ENCODE data around the gene TET1.
A peak's percentile ranks its signal among the peaks of the same experiment; 100 is the strongest.
"Not testable (repeated sequence)": the region's sequence is repeated elsewhere in the genome, so short reads cannot be mapped to it uniquely, and the experiment has no call there.

Gene TET1

DNA sequence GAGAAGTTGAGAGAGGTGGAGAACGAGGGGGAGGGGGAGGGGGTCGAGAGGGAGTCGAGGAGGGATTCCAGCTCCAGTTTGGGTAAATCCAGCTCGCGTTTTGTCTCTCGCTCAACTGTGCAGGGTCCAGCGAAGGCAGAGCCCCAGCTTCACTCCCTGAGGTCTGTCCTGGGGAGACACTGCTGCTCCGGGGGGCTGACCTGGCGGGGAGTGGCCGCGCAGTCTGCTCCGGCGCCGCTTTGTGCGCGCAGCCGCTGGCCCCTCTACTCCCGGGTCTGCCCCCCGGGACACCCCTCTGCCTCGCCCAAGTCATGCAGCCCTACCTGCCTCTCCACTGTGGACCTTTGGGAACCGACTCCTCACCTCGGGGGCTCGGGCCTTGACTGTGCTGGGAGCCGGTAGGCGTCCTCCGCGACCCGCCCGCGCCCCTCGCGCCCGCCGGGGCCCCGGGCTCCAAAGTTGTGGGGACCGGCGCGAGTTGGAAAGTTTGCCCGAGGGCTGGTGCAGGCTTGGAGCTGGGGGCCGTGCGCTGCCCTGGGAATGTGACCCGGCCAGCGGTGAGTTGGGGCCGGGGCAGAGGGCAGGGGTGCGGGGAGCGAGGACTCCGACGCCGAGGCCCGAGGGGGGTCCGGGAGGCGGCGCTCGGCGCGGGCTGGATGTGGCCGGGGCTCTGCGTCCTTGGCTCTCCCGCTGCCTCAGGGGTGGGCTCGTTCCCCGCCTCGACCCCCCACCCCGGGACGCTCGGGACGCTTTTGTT, at the start of gene TET1:
Gene TET1, plus strand, starts transcription at position 152 of the 757 bp plus-strand sequence. CDS start 12,002 bp downstream, outside the sequence.
- no peaks in the 10 kb centered on the region for H3K36me3 Mint-ChIP-seq (ENCODE audit: low read depth)
- no peaks in the 10 kb centered on the region for H3K9me3 Mint-ChIP-seq
- no peak within 1 kb of the TSS for H3K27ac Mint-ChIP-seq
- DNase-seq (ENCODE audit: low spot score): no peak
- peaks cover 21% of the 10 kb centered on the region for H3K4me1 Mint-ChIP-seq (ENCODE audit: low read depth)
- H3K27me3 Mint-ChIP-seq (ENCODE audit: low read depth): peaks cover 65% of the 10 kb centered on the region
- peak within 1 kb of the TSS; percentile 80 for H3K4me3 Mint-ChIP-seq

DNA sequence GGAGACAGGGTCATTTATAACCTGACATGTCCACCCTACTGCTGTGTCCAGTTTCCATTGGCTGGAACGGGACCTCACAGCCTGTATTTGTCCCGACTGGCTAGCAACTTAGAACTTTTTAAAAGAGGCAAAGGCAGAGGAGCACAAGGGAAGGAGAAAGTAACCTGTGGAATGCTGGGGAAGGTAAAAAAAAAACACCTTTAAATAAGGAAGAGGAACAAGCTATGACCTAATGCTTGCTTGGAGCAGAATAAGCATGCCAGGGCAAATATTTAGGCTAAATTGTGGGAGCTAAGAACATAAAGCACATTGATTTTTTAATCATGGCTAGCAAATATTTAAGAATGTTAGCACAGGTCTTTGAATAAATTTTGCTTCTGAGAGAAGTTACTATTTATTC, 43.9 kb upstream of the TET1 start:
- not testable (repeated sequence) for H3K27ac Mint-ChIP-seq

DNA sequence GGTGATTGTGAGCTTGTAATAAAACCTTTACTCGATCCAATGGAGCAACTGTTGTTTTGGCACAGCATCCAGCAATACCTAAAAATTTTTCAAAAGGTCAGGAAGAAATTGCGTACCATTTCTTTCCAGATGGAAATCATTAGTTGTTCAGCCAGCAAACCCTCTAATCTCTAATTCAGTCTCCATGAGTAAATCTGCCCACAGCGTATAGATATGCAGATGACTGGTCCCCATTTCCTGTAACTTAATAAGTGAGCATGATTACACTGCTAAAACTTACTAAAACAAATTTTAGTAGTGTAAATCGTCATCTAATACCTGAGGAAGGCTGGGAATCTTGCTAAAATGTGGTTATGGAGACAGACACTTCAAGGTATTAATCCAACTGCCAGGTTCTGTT, 43.4 kb upstream of the TET1 start:
- no peaks in the 10 kb centered on the region for H3K27me3 Mint-ChIP-seq (ENCODE audit: low read depth)
- no peak overlapping the region for H3K27ac Mint-ChIP-seq
- H3K4me3 Mint-ChIP-seq: no peak overlapping the region
- no peaks in the 10 kb centered on the region for H3K9me3 Mint-ChIP-seq
- H3K4me1 Mint-ChIP-seq (ENCODE audit: low read depth): peaks cover 6% of the 10 kb centered on the region
- H3K36me3 Mint-ChIP-seq (ENCODE audit: low read depth): peaks cover 3% of the 10 kb centered on the region
- DNase-seq (ENCODE audit: low spot score): no peak

More for the DNA sequence above, 43.9 kb upstream of the TET1 start:
- not testable (repeated sequence) for H3K4me1 Mint-ChIP-seq (ENCODE audit: low read depth); DNase-seq (ENCODE audit: low spot score); H3K9me3 Mint-ChIP-seq; H3K27me3 Mint-ChIP-seq (ENCODE audit: low read depth); H3K4me3 Mint-ChIP-seq; H3K36me3 Mint-ChIP-seq (ENCODE audit: low read depth)

DNA sequence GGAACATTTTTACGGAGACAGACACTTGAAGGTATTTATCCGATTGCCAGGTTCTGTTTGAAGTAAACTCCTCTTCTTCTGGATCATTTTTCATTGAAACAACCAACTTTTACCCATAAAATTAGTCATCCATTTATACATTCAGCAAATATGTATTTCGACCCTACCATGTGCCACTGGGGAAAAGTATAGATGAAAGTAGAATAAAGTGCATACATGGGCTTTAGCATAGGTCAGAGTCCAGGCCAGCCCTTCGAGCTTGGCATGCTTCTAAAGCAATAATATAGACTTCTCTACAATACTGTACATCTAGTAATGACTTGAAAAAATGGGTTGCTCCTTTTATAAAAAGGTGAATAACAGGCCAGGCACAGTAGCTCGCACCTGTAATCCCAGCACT, 42.9 kb upstream of the TET1 start:
- Mint-ChIP-seq H3K4me3 (no peak overlapping the region), H3K9me3 (no peaks in the 10 kb centered on the region), H3K27me3 (ENCODE audit: low read depth) (no peaks in the 10 kb centered on the region), H3K36me3 (ENCODE audit: low read depth) (peaks cover 3% of the 10 kb centered on the region), H3K27ac (no peak overlapping the region), H3K4me1 (ENCODE audit: low read depth) (peaks cover 6% of the 10 kb centered on the region)
- no peak for DNase-seq (ENCODE audit: low spot score)

DNA sequence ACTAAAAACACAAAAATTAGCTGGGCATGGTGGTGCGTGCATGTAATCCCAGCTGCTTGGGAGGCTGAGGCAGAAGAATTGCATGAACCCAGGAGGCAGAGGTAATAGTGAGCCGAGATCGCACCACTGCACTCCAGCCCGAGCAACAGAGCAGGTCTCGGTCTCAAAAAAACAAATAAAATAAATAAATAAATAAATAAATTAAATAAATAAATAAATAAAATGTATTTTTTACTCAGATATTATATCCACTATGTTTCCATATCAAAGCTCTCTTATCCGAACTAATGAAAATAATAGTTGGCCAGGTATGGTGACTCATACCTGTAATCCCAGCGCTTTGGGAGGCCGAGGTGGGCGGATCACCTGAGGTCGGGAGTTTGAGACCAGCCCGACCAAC, 41.5 kb upstream of the TET1 start:
- H3K4me1 Mint-ChIP-seq (ENCODE audit: low read depth); H3K4me3 Mint-ChIP-seq; H3K27ac Mint-ChIP-seq; DNase-seq (ENCODE audit: low spot score); H3K27me3 Mint-ChIP-seq (ENCODE audit: low read depth); H3K9me3 Mint-ChIP-seq; H3K36me3 Mint-ChIP-seq (ENCODE audit: low read depth): not testable (repeated sequence)

DNA sequence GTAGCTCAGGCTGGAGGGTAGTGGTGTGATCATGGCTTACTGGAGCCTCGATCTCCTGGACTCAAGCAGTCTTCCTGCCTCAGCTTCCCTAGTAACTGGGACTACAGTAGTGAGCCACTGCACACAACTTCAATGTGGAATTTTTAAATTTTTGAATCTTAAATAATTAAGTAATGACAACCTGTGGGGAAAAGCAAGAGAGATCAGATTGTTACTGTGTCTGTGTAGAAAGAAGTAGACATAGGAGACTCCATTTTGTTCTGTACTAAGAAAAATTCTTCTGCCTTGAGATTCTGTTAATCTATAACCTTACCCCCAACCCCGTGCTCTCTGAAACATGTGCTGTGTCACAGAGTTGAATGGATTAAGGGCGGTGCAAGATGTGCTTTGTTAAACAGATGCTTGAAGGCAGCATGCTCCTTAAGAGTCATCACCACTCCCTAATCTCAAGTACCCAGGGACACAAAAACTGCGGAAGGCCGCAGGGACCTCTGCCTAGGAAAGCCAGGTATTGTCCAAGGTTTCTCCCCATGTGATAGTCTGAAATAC, 34.6 kb upstream of the TET1 start:
- DNase-seq (ENCODE audit: low spot score); H3K4me3 Mint-ChIP-seq; H3K27me3 Mint-ChIP-seq (ENCODE audit: low read depth); H3K36me3 Mint-ChIP-seq (ENCODE audit: low read depth); H3K4me1 Mint-ChIP-seq (ENCODE audit: low read depth); H3K9me3 Mint-ChIP-seq: not testable (repeated sequence)
- peak overlapping the region; percentile 26 for H3K27ac Mint-ChIP-seq

DNA sequence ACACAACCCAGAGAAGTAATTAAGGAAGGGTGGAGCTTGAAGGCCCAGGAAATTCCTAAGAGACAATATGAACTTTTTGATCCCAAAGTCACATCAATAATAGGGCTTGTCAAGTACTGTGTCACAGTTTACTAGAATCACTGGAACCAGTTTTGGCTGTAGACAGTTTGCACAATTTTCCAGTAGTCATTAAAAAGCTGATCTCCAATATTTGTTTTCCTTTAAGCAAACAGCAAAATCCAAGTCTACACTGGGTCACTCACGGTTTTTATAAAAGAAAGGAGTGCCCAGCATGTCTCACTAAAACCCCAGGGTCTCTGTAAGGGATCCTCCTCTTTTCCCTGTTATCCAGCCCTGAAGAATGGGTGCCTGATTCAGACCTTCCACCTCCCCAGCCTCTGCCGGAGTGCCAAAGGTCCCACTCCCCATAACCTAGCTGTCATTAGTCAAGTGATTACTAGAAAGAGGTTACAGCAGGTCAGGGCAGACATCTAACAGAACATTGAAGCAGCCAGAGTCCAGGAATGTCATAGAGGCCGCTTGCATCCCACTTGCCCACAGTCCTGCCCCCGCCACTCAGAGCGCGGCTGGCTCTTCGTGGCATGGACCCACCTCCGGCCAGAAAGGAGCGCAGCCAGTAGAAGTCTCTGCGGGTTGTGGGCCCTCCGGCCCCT, 33.4 kb upstream of the TET1 start:
- H3K4me1 Mint-ChIP-seq (ENCODE audit: low read depth): peaks cover 5% of the 10 kb centered on the region
- peak overlapping the region; percentile 96 for H3K4me3 Mint-ChIP-seq
- no peaks in the 10 kb centered on the region for H3K9me3 Mint-ChIP-seq
- H3K27ac Mint-ChIP-seq: peak overlapping the region; percentile 95
- no peaks in the 10 kb centered on the region for H3K27me3 Mint-ChIP-seq (ENCODE audit: low read depth)
- DNase-seq (ENCODE audit: low spot score): no peak
- H3K36me3 Mint-ChIP-seq (ENCODE audit: low read depth): no peaks in the 10 kb centered on the region

DNA sequence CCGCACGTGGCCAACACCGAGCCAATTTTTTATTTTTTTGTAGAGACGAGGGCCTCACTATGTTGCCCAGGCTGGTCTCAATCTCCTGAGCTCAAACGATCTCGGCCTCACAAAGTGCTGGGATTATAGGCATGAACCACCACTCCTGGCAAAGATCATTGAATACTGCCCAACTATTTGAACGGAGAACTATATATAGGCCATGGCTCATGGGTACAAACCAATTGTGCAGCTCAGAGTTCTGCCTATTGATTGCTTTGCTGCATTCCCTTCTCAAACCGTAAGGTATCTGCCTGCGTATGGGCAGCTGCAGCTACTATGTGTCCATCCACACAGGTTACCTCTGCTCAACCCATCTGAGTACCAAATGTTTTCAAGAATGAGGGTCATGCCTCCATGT, 23.2 kb upstream of the TET1 start:
- Mint-ChIP-seq H3K9me3 (no peaks in the 10 kb centered on the region), H3K36me3 (ENCODE audit: low read depth) (no peaks in the 10 kb centered on the region), H3K4me3 (no peak overlapping the region), H3K27me3 (ENCODE audit: low read depth) (no peaks in the 10 kb centered on the region), H3K4me1 (ENCODE audit: low read depth) (no peaks in the 10 kb centered on the region), H3K27ac (no peak overlapping the region)
- no peak for DNase-seq (ENCODE audit: low spot score)

DNA sequence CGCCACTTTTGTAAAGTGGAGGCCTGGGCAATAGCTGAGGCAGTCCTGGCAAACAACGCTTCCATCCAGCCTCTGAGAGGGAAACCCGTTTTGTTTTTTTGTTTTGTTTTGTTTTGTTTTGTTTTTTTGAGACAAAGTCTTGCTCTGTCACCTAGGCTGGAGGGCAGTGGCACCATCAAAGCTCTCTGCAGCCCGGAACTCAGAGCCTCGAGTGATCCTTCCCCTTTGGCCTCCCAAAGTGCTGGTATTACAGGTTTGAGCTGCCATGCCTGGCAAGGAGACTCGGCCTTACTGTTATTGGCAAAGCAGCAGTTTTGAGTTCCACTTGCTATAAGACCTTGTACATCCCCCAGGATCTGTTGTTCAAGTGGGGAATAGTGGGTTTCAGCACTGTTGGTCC, 22.3 kb upstream of the TET1 start:
- H3K27ac Mint-ChIP-seq: no peak overlapping the region
- no peak overlapping the region for H3K4me3 Mint-ChIP-seq
- H3K27me3 Mint-ChIP-seq (ENCODE audit: low read depth): no peaks in the 10 kb centered on the region
- no peaks in the 10 kb centered on the region for H3K4me1 Mint-ChIP-seq (ENCODE audit: low read depth)
- H3K9me3 Mint-ChIP-seq: no peaks in the 10 kb centered on the region
- no peak for DNase-seq (ENCODE audit: low spot score)
- no peaks in the 10 kb centered on the region for H3K36me3 Mint-ChIP-seq (ENCODE audit: low read depth)

DNA sequence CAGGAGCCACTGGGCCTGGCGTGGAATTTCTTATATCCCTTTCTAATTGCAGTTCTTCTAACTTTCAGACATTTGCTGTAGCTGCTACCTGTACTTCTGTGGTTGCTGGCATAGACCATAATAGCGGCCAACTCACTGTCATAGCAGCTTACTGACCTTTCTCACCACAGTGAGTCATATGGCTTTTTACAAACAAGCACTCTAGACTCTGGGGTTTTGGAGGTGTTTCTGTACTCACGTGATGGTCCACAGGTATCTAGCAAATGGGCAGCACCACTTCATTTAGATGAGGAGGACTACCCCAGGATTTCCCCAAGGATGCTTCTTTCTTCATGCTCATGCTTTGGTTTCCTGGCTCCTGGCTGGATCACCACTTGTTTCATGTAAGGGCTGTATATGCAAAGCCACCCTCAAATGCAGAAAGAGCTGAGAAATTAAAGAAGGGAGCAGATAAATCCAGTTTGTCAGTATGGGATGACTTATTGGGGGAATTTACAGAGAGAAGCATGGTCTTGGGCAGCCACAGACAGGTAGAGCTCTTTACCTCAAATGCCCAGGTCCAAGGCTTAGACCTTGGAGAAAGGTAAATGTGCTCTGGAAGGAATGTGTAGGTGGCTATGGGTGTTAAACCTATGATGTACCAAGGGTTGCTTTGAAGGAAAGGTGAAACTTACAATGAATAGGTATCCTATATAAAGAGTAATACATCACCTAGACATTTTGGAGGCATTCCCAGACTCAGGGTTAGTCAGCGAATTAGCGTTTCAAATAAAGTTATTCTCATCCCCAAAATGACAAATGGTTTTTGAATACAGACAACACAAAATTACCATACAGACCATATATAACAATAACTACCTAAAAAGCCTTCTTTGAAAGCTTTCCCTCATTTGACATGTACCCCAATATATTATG, 16.9 kb upstream of the TET1 start:
- Mint-ChIP-seq H3K27me3 (ENCODE audit: low read depth) (no peaks in the 10 kb centered on the region), H3K9me3 (no peaks in the 10 kb centered on the region), H3K4me1 (ENCODE audit: low read depth) (no peaks in the 10 kb centered on the region), H3K36me3 (ENCODE audit: low read depth) (no peaks in the 10 kb centered on the region), H3K4me3 (no peak overlapping the region), H3K27ac (no peak overlapping the region)
- DNase-seq (ENCODE audit: low spot score): no peak

DNA sequence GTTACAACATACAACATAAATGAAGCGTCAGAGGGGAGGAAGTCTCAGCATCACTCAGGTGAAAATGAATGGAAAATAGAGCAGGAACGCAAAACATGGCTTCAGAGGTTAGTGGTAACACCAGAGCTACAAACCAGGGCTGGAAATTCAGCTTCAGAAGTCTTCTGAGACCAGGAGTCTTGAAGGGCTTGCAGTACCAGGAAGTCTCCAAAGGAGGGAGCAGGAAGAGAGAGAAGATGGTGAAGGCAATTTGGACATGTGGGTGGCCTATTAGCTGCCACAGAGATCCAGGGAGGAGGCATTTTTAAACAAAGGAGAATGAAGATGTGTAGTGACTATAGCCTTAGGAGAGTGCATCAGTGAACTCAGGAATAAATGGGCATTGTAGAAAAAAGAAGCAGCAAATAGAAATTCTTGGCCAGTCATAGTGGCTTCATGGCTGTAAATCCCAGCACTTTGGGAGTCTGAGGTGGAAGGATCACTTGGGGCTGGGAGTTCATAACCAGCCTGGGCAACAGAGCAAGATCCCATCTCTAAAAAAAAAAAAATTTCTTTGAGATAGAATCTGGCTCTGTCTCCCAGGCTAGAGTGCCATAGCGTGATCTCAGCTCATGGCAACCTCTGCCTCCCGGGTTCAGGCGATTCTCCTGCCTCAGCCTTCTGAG, 9.3 kb upstream of the TET1 start:
- H3K27me3 Mint-ChIP-seq (ENCODE audit: low read depth): no peaks in the 10 kb centered on the region
- no peaks in the 10 kb centered on the region for H3K36me3 Mint-ChIP-seq (ENCODE audit: low read depth)

DNA sequence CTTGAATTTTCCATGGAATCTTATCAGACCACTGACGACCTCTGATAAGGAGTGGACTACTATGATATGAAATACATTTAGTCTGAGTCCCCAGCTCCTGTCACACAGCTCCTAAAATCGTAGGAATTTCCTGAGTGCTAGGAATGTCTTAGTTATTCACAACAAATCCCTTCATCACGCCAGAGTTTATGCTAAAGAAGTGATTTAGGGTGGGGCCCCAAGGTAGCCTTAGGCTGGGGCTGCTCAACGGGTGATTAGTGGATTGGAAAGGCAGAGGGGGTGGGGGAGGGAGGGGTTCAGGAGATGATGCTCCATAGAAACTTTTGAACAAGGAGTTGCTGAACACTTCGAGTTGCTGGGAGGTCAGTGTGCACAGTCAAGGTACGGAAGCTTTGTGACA, 7.0 kb upstream of the TET1 start:
- H3K4me3 Mint-ChIP-seq: no peak overlapping the region
- no peak overlapping the region for H3K27ac Mint-ChIP-seq
- peaks cover 13% of the 10 kb centered on the region for H3K27me3 Mint-ChIP-seq (ENCODE audit: low read depth)
- H3K36me3 Mint-ChIP-seq (ENCODE audit: low read depth): no peaks in the 10 kb centered on the region
- no peaks in the 10 kb centered on the region for H3K9me3 Mint-ChIP-seq
- no peak for DNase-seq (ENCODE audit: low spot score)
- peaks cover 2% of the 10 kb centered on the region for H3K4me1 Mint-ChIP-seq (ENCODE audit: low read depth)

More for the DNA sequence above, 9.3 kb upstream of the TET1 start:
- H3K4me1 Mint-ChIP-seq (ENCODE audit: low read depth): peaks cover 2% of the 10 kb centered on the region
- H3K9me3 Mint-ChIP-seq: no peaks in the 10 kb centered on the region
- no peak overlapping the region for H3K27ac Mint-ChIP-seq
- peak; percentile 35 for DNase-seq (ENCODE audit: low spot score)
- no peak overlapping the region for H3K4me3 Mint-ChIP-seq

DNA sequence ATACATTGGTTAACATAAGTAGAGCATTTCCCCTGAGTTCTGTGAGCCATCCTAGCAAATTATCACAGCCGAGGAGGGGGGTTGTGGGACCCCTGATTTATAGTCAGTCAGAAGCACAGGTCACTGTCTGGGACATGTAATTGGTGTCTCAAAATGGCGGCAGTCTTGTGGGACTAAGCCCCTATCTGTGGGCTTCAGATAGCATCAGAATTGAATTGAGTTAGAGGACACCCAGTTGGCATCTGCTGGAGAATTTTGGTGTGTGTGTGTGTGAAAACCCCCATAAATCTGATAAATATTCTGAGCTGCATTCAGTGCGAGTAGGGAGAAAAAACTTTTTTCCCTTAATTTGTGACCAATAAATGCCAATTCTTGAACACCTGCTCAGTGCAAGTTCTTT, 6.5 kb upstream of the TET1 start:
- H3K4me1 Mint-ChIP-seq (ENCODE audit: low read depth): peaks cover 2% of the 10 kb centered on the region
- H3K9me3 Mint-ChIP-seq: no peaks in the 10 kb centered on the region
- no peaks in the 10 kb centered on the region for H3K36me3 Mint-ChIP-seq (ENCODE audit: low read depth)
- H3K4me3 Mint-ChIP-seq: no peak overlapping the region
- no peak for DNase-seq (ENCODE audit: low spot score)
- no peak overlapping the region for H3K27ac Mint-ChIP-seq
- H3K27me3 Mint-ChIP-seq (ENCODE audit: low read depth): peaks cover 17% of the 10 kb centered on the region
